ENCODE results near the gene MYL7. TPM values are rescaled to one million over a fixed set of nuclear protein-coding genes. Genes with fewer than 3 reads are reported as not detected.
A peak's percentile ranks its signal among the peaks of the same experiment; 100 is the strongest.

The MYL7 gene
- total and polyA plus RNA-seq, 2 experiments from 2014 or later: 4.8 TPM; not detected in 1

DNA sequence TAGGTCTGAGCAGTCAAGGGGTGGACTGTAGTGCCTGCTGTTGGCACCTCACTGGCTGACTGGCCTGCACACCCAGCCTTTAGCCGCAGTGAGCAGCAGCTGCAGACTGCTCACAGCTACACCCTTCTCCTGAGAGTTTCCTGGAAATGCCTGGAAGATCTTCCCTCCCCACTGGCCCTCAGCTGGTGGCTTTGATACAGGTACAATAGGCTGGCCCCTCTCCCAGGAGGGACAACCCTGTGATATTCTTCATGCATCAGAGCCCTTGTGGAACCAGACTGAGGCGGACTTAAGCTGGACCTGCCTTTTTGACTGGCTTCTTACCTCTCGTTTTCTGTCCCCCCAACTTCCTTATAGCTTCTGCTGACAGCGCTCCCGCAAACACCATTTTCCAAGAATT is 41.7 kb upstream of the MYL7 start (continued):
- no peak for TF ChIP-seq CTCF (conservative IDR thresholded peaks at IDR 0.05; ENCODE audit: low read depth in 2 of 2)

GRCh38 chr7:44180631-44181030 is 39.5 kb upstream of the MYL7 start:
- 0 out of 2 replicates have a peak, but pooled peaks cover 12% of the 10 kb centered on the region for H3K9me2 ChIP-seq (ENCODE audit: insufficient read depth)
- no peak for DNase-seq (ENCODE audit: low spot score)
- no peak for ATAC-seq

GRCh38 chr7:44177570-44178131 is 36.5 kb upstream of the MYL7 start:
- H3K27ac ChIP-seq (ENCODE audit: low read depth): no peak overlapping the region
- H3K4me1 Mint-ChIP-seq: peaks cover 10% of the 10 kb centered on the region; the same call in 2 of the 3 replicates
- no peak for TF ChIP-seq CTCF (conservative IDR thresholded peaks at IDR 0.05; ENCODE audit: low read depth in 2 of 2)
- TF ChIP-seq EZH2 (IDR thresholded peaks at IDR 0.05; ENCODE audit: low read depth, unreplicated experiment): no peak
- no peak for TF ChIP-seq ZNF462 (CRISPR knock-in tag; IDR thresholded peaks at IDR 0.05)

More at GRCh38 chr7:44180631-44181030, 39.5 kb upstream of the MYL7 start:
- Mint-ChIP-seq H3K27me3 (ENCODE audit: insufficient read depth, low read depth, poor library complexity) (peaks cover 13% of the 10 kb centered on the region), H3K9me3 (peaks cover 13% of the 10 kb centered on the region), H3K36me3 (ENCODE audit: low read depth) (no peaks in the 10 kb centered on the region), H3K27ac (no peak overlapping the region), H3K4me1 (peaks cover 12% of the 10 kb centered on the region; the same call in 2 of the 3 replicates), H3K4me3 (no peak overlapping the region)
- Histone ChIP-seq H3K79me2 (replicated peaks; ENCODE audit: insufficient read depth) (no peaks in the 10 kb centered on the region), H3K36me3 (ENCODE audit: insufficient read depth) (no peaks in the 10 kb centered on the region), H3K27ac (ENCODE audit: low read depth) (no peak overlapping the region), H3K4me3 (no peak overlapping the region), H3K4me2 (no peak overlapping the region), H2AFZ (no peak overlapping the region), H4K20me1 (replicated peaks; ENCODE audit: insufficient read depth) (no peaks in the 10 kb centered on the region), H3F3A (replicated peaks; ENCODE audit: low read depth) (no peaks in the 10 kb centered on the region), H3K4me1 (ENCODE audit: insufficient read depth) (no peaks in the 10 kb centered on the region), H3K27me3 (ENCODE audit: insufficient read depth) (no peaks in the 10 kb centered on the region)
- no peak for TF ChIP-seq ZNF331 (CRISPR knock-in tag; IDR thresholded peaks at IDR 0.05; ENCODE audit: low read depth)
- no peak for TF ChIP-seq STAT1 (IDR thresholded peaks at IDR 0.05; ENCODE audit: unreplicated experiment)
- TF ChIP-seq NANOG (IDR thresholded peaks at IDR 0.05; ENCODE audit: borderline replicate concordance): no peak
- TF ChIP-seq CREB1 (CRISPR knock-in tag; IDR thresholded peaks at IDR 0.05; ENCODE audit: low read depth): no peak
- TF ChIP-seq ZNF114 (CRISPR knock-in tag; IDR thresholded peaks at IDR 0.05): no peak
- TF ChIP-seq, protein P1, sequence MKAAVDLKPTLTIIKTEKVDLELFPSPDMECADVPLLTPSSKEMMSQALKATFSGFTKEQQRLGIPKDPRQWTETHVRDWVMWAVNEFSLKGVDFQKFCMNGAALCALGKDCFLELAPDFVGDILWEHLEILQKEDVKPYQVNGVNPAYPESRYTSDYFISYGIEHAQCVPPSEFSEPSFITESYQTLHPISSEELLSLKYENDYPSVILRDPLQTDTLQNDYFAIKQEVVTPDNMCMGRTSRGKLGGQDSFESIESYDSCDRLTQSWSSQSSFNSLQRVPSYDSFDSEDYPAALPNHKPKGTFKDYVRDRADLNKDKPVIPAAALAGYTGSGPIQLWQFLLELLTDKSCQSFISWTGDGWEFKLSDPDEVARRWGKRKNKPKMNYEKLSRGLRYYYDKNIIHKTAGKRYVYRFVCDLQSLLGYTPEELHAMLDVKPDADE (IDR thresholded peaks at IDR 0.05): no peak
- TF ChIP-seq EZH2phosphoT487 (IDR thresholded peaks at IDR 0.05; ENCODE audit: unreplicated experiment): no peak
- TF ChIP-seq JUNB (IDR thresholded peaks at IDR 0.05; ENCODE audit: unreplicated experiment): no peak

More at GRCh38 chr7:44177570-44178131, 36.5 kb upstream of the MYL7 start:
- peak overlapping the region; percentile 43; the same call in 1 of the 2 replicates for H2AFZ ChIP-seq
- no peaks in the 10 kb centered on the region for H3K36me3 Mint-ChIP-seq (ENCODE audit: low read depth)
- no peak overlapping the region for H3K4me3 Mint-ChIP-seq
- peak; percentile 55 for ATAC-seq
- H4K20me1 ChIP-seq (replicated peaks; ENCODE audit: insufficient read depth): no peaks in the 10 kb centered on the region
- no peak overlapping the region for H3K4me2 ChIP-seq
- no peaks in the 10 kb centered on the region for H3K27me3 ChIP-seq (ENCODE audit: insufficient read depth)
- no peaks in the 10 kb centered on the region for H3F3A ChIP-seq (replicated peaks; ENCODE audit: low read depth)
- no peaks in the 10 kb centered on the region for H3K4me1 ChIP-seq (ENCODE audit: insufficient read depth)
- no peaks in the 10 kb centered on the region for H3K36me3 ChIP-seq (ENCODE audit: insufficient read depth)
- H3K9me2 ChIP-seq (ENCODE audit: insufficient read depth): 0 out of 2 replicates have a peak, but pooled peaks cover 12% of the 10 kb centered on the region
- no peak overlapping the region for H3K4me3 ChIP-seq
- peaks cover 6% of the 10 kb centered on the region for H3K27me3 Mint-ChIP-seq (ENCODE audit: insufficient read depth, low read depth, poor library complexity)
- no peaks in the 10 kb centered on the region for H3K79me2 ChIP-seq (replicated peaks; ENCODE audit: insufficient read depth)
- peaks cover 7% of the 10 kb centered on the region; the same call in 2 of the 3 replicates for H3K9me3 Mint-ChIP-seq
- no peak for DNase-seq (ENCODE audit: low spot score)
- H3K27ac Mint-ChIP-seq: no peak overlapping the region
